Stimulated activated CD4-positive, alpha-beta T cell treated with anti-CD3 and anti-CD28 coated beads, Interleukin-15, amount 100 ng/mL, for 24 hours (primary cell): ENCODE data around the gene EMP3.
"Not testable (repeated sequence)": the region's sequence is repeated elsewhere in the genome, so short reads cannot be mapped to it uniquely, and the experiment has no call there.

Experiments used
- DNase-seq: peaks from one replicate; pipeline ENCODE4 v3.0.0-alpha.2; 2020

Gene EMP3, protein sequence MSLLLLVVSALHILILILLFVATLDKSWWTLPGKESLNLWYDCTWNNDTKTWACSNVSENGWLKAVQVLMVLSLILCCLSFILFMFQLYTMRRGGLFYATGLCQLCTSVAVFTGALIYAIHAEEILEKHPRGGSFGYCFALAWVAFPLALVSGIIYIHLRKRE

DNA sequence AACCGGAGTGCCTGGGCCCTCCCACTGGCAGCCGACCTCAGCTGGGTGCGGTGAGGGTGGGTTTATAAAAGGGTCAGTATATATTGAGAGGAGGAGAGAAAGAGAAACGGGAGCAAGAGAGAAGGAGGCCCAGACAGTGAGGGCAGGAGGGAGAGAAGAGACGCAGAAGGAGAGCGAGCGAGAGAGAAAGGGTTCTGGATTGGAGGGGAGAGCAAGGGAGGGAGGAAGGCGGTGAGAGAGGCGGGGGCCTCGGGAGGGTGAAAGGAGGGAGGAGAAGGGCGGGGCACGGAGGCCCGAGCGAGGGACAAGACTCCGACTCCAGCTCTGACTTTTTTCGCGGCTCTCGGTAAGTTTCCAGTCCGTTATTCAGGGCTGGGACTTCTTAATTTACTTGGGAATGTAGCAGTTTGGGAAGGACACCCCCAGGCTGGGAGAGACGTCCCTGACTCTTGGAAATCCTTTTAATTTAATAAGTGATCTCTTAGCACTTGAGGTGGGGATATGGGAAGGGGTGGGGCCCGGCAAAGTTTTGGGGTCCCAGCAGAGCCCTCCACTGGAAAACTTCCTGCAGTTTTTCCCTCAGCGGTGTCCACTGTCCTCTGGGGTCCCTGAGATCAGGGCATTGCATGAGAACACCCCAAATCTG, at the start of gene EMP3:
Gene EMP3 (plus strand): TSS at position 288 of the 646 bp plus-strand sequence. CDS start 1,293 bp downstream, outside the sequence.
- DNase-seq: peak; percentile 91

DNA sequence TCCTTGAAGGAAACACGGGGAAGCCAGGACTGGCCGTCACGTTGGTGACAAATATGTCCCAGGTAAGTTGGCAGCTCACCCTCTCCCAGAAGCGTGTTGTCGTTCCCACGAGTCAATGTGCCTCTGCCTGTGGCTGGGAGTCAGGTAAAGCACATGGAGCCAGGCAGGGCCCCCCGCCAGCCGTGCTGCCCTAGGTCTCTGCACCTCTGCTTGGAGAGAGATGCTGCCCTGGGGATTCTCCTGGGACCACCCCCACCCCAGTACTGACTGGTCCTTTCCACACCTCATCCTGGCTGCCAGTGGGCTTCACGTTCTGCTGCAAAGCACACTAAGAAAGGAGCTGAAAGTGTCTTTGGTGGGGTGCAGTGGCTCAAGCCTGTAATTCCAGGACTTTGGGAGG, 45.6 kb upstream of the EMP3 start:
- no peak for DNase-seq

DNA sequence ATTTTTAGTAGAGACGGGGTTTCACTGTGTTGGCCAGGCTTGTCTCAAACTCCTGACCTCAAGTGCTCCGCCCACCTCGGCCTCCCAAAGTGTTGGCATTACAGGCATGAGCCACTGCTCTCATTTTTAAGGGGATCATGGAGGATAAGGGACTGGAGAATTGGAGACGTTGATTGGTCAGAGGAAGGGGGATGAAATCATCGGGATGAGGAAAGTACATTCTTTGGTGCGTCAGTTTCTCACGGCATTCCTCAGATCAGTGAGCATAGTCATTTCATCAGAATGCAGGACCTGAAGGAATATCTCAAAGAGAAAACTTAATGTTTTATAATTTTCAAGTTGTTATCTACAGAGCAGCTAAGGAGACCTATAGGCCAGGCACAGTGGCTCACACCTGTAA, 41.4 kb upstream of the EMP3 start:
- no peak for DNase-seq

DNA sequence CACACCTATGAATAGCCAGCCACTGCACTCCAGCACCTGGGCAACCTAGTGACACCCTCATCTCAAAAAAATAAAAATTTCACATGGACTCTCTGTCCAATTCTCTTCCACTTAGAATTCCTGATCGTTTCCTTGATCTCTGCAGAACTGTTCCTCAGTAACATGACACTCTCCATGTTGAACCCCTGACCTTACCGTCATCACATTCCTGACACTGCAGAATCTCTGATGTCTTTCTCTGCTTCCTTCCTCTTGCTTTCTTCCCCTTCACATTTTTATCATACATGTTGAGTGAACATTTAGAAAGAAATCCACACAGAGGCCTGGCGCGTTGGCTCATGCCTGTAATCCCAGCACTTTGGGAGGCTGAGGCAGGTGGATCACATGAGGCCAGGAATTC, 40.5 kb upstream of the EMP3 start:
- no peak for DNase-seq

DNA sequence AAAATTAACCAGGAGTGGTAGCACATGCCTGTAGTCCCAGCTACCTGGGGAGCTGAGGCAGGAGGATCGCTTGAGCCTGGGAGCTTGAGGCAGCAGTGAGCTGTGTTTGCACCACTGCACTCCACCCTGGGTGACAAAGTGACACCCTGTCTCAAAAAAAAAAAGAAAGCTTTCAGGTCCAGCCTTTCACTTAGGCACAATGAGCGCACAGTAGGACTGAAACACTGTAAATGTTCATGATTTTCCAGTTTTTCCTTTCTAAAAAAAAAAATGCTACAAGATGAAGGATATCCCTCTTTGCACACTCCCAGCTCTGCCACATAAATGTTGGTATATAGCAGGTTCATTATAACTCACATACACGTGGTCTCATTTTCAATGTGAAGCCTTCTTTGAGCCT, 37.6 kb upstream of the EMP3 start:
- DNase-seq: no peak

DNA sequence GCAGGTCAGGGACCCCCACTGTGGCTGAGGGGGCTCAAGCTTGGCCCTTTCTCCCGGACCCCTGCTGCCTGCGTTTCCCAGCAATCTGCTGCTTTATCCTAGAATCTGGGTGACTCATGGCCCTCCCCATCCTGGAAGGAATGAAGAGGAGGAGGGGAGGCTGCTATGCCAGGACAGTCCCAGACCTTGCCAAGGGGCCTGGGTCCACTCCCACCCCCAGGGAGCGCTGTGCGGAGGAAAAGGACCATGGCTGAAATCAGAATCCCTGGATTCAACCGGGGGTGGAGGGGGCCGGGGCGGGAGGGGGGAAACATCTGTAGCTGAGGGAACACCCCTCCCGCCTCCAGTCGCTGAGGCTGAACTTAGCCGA, 35.0 kb upstream of the EMP3 start:
- DNase-seq: no peak

DNA sequence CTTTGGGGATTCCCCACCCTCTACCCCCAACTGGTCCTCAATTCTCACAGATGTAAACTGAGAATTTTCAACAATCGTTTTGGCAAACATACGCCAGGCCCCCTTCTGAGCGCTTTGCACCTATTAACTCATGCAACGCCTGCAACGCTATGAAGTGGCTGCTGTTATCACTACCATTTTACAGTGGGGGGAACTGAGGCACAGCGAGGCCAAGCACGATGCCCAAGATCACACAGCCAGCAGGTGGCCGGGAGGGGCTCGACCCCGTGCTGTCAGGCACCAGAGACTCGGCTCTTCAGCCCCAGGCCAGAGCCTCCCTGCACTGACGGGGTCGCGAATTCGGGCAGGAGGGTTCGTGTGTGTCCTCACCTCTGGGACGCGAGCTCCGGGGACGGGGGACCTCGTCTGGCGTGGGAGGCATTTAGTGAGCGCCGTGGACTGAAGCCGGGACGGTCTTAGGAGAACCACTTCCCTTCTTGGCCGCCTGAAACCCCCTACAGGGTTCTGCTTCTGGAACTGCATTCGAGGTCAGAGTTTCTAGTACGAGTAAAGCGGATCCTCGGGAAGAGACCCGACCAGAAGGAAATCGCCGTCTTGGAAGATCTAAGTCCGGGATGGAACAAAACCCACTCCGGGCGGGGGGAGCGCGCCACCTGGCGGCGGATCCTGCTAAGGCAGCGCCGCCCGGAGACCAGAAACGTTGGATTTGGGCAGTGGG, 34.4 kb upstream of the EMP3 start:
- DNase-seq: peak; percentile 73

DNA sequence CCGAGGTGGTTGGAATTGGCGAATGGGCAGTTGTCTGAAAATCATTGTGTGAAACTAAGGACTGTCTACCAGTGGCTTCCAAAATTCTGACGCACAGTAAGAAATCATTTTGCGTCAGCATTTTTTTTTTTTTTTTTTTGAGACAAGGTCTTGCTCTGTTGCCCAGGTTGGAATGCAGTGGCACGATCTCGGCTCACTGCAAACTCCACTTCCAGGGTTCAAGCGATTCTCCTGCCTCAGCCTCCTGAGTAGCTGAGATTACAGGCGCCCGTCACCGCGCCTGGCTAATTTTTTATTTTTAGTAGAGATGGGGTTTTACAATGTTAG, 33.9 kb upstream of the EMP3 start:
- not testable (repeated sequence) for DNase-seq

DNA sequence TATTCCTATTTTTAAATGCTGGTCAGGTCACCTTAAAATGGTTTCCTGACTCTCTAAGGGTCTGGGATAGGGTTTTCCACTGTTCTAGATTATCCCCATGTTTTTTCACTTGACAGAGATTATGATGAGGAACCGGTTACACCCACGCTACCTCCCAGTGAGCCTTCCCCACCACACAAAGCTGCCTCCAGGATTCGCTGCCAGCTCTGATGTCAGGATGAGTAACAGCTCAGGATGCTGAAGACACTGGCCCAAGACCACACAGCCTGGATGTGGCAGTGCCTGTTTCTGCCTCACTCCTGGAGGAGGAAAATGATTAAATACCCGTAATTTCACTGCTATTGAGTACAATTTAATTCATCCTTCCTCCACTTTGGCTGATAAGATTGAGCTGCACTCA, 32.6 kb upstream of the EMP3 start:
- DNase-seq: no peak

DNA sequence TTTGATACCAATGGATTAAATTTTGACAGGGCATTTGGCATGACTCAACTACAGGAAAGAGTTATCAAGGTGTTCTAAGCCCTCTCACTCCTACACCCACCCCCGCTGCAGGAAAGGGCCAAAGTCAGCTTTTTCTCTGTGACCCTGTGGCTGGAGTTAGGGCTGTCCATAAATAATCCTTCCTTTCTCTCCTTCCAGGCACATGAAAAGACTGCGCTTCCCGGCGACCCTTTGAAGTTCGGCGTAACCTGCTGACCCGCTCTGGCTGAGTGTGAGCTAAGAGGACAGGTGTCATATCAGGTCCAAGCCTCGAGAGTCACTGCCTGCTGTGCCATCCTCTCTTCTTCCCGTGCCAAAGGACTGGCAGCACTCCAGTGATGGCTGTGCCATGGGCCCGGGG, 29.9 kb upstream of the EMP3 start:
- DNase-seq: no peak

DNA sequence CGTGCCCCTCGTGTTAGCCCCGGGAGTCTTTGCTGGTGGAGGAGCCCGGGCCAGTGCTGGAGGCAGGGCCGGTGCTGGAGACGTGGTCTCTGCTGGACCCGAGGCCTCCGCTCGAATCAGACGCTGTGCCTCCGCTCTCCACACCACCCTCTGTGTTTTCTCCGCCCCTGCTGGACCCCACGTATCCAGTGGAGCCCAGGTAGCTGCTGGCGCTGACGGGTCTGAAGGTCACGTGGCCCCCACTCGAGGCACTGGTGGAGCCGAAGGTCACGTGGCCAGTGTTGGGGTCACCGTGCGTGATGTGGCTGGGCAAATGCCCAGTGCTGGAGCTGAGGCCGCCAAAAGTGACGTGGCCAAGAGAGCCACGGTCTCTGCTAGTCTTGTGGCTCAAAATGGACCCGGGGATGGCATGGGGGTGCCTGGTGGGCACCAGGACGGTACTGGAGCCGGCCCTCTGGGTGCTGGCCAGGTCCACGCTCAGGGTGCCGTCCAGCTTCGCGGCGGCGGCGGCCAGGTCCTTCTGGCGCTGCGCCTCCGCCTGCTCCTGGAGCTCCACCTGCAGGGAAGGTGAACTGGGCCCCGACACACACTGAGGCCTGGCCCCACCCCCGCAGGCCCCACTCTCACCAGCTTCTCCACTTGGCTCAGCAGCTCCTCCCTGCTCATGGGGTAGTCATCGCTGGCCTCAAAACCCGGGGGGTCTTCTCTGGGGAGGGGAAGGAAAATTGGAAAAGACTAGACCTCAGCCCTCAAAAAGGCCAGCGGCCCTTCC, 28.2 kb upstream of the EMP3 start:
- no peak for DNase-seq

DNA sequence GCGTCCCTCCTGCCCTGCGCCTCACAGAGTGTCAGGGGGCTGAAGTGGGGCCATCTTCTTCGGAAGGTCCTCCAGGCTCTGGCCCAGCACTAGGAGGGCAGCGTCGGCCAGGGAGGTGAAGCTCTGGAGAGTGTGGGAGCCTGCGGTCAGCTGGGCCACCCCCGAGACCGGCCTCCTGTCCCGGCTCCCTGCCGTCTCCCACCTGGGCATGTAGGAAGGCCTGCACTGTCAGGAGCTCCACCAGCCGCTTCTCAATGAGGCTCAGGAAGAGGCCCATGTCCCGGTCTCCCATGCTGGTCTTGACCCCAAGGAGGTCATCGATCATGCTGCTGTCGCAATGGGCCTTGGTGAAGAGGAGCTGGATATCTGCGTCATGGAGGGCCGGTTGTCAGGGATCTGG, 27.4 kb upstream of the EMP3 start:
- DNase-seq: no peak

DNA sequence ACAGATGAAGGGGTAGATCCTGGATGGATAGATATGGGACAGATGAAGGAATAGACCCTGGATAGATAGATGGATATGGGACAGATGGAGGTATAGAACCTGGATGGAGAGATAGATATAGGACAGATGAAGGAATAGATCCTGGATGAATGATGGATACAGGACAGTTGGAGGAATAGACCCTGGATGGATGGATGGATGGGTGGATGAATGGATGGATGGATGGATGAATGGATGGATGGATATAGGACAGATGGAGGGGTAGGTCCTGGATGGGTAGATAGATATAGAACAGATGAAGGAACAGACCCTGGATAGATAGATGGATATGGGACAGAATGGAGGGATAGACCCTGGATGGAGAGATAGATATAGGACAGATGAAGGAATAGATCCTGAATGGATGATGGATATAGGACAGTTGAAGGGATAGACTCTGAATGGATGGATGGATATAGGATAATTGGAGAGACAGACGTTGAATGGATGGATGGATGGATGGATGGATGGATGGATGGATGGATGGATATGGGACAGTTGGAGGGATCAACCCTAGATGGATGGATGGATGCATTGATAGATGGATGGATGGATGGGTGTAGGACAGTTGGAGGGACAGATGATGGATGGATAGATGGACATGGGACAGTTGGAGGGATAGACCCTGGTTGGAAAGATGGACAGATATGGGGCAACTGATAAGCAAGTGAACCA, 23.3 kb upstream of the EMP3 start:
- DNase-seq: no peak

DNA sequence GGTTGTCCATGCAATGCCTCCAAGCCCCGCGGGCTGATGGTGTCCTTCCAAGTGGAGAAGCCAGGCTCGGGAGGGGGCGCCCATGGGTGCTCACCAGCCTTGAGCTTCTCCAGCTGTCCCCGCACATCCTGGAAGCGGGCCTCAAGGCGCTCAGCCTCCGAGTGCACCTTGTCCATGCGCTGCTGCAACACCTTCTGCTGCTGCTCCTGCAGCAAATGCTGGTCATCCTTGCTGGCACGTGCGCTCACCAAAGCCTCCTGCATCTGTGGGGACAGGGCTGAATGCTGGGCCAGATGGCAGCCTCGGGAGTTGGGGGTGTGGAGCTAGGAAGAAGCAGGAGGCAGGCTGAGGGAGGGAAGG, 22.8 kb upstream of the EMP3 start:
- DNase-seq: no peak

DNA sequence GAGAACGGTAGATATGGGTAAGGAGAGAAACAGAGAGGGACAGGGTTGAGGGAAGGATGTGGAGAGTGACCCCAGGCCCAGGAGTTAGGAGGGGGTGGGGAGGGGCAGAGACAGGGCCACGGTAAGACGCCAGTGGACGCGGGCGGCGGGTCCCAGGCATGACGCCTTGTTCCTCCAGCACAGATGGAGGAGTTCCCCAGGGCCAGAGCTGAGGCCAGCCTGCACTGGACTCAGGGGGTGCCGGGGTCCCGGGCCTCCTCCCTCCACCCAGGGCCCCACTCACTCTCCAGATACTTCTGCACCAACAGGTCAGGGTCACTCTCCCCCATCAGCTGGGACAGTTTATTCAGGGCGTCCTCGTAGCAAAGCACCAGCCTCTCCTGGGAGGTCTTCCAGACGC, 22.0 kb upstream of the EMP3 start:
- DNase-seq: no peak

DNA sequence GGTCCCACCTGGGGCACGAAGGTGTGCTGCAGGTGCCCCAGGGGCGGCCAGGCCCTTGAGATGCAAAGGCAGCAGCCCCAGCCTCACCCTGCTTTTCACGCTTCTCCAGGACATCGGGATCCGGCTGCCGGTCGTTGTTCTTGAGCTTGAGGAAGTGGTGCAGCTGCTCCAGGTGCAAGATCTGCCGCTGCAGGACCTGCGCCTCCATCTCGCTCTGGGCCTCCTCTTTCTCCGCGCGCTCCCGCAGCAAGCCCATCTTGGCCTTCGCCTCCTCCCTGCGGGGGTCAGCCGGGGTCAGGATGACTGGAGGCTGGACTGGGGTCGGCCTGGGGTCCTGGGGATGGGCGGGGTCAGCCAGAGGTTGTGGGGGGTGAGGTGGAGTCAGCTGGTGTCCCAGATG, 21.5 kb upstream of the EMP3 start:
- no peak for DNase-seq

DNA sequence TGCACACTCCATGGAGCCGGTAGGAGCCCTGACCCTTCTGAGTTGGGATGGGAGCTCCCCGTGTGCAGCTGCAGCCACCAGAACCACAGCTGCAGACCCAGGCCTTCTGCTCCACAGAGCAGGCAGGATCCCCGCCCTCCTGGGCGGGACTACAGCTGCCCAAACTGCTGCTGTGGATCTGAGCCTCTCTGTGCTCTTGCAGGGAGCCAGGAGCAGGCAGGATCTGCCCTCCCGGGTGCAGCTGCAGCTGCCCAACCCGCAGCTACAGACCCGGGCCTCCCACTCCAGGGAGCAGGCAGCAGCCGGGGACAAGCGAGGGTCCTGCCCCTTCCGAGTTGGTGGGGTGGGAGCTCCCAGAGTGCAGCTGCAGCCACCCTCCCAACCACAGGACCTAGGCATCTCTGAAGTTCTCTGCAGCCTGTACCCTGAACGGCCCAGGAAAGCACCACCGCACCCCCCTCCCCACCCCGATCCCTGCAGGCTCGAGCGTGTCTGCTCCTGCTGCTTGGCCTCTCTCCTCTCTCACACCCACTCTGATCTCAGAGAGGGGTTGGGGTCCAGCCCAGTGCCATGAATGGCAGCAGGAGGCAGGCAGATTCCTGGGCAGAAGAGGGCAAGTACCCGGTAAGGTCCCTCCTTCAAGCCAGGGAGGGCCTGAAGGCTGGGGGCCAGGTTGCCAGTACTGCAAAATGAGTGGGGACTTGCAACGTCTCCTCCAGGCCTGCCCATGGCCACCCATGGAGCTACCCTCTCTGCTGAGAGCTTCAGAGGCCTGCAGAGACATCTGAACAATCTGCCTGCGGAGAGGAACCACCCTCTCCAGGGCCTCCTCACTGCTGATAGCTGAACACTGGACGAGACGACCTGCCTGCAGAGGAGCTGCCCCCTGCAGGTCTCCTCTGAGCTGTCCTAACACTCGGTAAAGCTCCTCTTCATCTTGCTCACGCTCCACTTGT, 16.4 kb upstream of the EMP3 start:
- DNase-seq: no peak

DNA sequence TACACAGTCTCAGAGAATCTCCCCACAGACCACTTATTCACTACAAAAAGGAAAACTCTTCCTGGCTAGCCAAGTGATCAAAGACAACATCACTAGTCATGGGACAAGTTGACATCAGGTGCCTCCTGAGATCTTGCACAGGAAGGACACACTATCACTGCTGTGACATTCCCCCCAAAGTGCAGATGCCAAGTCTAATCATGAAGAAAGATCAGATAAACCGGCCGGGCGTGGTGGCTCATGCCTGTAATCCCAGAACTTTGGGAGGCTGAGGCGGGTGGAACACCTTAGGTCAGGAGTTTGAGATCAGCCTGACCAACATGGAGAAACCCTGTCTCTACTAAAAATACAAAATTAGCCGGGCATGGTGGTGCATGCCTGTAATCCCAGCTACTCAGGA, 15.6 kb upstream of the EMP3 start:
- not testable (repeated sequence) for DNase-seq

DNA sequence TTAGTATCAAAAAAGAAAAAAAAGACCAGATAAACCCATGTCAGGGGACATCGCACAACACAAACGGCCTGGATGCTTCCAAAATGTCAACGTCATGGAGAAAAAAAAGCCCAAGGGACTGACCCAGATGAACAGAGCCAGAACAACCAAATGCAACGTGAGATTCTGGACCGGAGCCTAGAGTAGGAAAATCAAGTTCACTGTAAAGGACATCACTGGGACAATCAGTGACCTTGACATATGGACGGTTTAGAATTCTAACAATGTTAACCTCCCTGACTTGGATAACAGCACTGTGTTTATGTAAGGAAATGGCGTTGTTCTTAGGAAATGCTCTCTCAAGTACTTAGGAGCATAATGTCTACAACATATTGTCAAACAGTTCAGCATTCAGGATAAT, 15.1 kb upstream of the EMP3 start:
- no peak for DNase-seq

DNA sequence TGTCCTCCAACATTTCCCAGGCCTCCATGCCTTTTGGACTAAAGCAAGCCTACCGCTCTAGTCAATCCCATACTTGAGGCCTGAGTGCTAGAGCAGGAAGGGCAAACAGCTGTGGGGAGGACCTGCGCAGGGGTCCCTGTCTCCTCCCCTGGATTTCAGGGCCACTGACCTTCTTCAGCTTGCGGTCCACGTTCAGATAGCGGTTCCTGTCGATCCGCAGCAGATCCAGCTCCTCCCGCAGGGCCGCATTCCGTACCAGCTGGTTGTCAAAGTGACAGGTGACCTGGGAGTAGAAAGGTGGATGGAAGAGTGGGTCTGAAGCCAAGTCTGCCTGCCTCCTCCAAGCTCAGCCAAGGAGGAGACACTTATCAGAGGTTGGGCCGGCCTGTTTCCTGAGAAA, 14.0 kb upstream of the EMP3 start:
- DNase-seq: no peak

DNA sequence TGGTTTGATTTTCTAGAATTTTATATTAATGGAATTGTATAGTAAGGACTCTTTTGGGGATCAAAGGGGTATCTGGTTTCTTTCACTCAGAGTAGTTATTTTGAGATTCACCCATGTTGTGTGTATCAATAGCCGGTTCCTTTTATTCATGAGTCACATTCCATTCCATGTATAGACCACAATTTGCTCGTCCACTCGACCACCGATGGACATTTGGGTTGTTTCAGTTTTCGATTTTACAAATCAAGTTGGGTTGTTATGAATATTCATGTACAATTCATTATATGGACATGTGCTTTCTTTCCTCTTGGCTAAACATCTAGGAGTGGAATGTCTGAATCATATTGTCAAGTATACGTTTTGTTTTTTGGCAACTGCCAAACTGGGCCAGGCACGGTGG, 9.6 kb upstream of the EMP3 start:
- DNase-seq: no peak

DNA sequence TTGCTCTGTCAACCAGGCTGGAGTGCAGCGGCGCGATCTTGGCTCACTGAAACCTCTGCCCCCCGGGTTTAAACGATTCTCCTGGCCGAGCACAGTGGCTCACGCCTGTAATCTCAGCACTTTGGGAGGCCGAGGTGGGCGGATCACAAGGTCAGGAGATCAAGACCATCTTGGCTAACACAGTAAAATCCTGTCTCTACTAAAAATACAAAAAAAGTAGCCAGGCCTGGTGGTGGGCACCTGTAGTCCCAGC, 7.7 kb upstream of the EMP3 start:
- DNase-seq: not testable (repeated sequence)
